GM18526 (cell line): Measurements from ENCODE around the gene IER3.

ENCODE experiments used
- POLR2A ChIP-seq: IDR thresholded peaks from 3 replicates; pipeline ENCODE4 v1.6.1; 2011; ENCODE audit not compliant: insufficient read length; ENCODE audit errors: extremely low read depth

IER3 gene

GRCh38 chr6:30721198-30722024 lies 22.9 kb downstream of the IER3 start:
- TF ChIP-seq POLR2A: peak; percentile 56

DNA sequence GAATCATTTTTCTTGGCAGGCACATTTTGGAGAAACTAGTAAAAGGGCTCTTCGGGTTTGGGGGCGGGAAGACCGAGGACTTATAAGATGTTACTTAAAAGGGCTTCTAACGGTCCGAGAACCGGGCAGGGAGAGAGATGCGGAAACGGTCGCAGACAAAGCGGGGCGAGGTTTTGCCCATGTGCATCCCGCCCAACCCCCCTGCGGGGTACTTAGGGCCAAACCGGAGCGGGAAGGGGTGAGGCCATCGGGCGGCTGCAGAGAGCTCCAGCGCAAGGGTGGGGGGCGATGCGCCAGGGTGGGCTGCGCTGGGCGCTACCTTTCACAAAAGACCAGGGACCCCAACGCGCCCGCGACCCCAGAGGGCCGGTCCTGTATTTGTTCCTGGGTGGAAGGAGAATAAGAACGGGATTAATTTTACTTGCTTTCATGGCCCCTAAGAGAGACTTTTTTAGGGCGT lies 23.6 kb downstream of the IER3 start:
- peak; percentile 24 for TF ChIP-seq POLR2A

- peak; percentile 97 for TF ChIP-seq POLR2A
Observed at GRCh38 chr6:30719791-30720737, 24.3 kb downstream of the IER3 start, which contains the start of gene TUBB. Gene TUBB, plus strand, starts transcription at chr6:30720352. Its CDS starts 155 bp downstream, at chr6:30720507.

- TF ChIP-seq POLR2A: no peak
Observed at GRCh38 chr6:30719356-30719755, 25.0 kb downstream of the IER3 start.

GRCh38 chr6:30717129-30717844 lies 27.1 kb downstream of the IER3 start, which contains the start of gene MDC1:
Gene MDC1, minus strand, starts transcription at chr6:30717281. Its CDS starts 2,106 bp downstream, at chr6:30715175.
- TF ChIP-seq POLR2A: peak; percentile 91

DNA sequence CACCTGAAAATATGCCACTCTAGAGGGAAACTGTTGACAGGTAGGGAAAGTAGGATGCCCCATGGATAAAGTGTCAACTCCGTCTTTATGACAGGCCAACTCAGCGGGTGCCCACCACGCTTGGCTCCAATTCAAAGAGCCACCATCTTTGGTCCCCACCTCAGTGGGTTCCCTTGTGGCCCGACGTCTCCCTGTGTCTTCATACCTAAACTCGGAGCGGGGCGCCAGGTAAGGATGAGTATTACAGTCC lies 27.5 kb downstream of the IER3 start:
- no peak for TF ChIP-seq POLR2A

DNA sequence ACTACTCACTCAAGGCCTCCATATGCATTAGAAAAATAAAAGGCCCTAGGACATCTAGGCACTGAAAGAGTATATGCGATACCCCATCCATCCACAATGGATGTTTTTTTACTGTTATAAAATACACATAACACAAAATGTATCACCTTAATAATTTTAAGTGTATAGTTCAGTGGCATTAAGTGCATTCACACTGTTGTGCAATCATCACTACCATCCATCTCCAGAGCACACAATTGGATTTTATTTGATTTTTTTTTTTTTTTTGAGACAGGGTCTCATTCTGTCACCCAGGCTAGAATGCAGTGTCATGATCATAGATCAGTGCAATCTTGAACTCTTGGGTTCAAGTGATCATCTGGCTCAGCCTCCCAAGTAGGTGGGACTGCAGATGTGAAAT lies 30.1 kb downstream of the IER3 start:
- TF ChIP-seq POLR2A: no peak

DNA sequence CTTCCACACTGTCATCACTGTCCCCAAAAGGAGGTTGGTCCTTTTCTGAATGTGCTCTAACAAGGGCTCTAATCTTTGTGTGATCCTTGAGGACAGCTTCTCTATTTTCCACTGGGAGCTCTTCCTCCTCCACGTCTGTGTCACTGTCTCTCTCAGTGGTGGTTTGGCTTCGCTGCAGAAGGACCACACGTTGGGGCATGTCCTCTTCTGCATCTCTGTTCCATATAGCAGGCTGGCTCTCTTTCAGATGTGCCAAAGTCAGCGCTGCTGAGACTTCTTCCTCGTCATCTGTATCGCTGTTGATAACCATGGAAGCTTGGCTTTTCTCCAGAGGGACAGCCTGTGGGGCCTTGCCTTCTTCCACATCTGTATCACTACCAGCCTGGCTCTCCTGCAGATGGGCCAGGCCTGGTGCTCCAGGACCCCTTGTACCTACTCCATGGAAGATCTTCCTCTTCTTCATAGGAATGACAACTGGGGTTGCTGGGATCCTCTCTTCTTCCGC lies 31.9 kb downstream of the IER3 start:
- TF ChIP-seq POLR2A: no peak

DNA sequence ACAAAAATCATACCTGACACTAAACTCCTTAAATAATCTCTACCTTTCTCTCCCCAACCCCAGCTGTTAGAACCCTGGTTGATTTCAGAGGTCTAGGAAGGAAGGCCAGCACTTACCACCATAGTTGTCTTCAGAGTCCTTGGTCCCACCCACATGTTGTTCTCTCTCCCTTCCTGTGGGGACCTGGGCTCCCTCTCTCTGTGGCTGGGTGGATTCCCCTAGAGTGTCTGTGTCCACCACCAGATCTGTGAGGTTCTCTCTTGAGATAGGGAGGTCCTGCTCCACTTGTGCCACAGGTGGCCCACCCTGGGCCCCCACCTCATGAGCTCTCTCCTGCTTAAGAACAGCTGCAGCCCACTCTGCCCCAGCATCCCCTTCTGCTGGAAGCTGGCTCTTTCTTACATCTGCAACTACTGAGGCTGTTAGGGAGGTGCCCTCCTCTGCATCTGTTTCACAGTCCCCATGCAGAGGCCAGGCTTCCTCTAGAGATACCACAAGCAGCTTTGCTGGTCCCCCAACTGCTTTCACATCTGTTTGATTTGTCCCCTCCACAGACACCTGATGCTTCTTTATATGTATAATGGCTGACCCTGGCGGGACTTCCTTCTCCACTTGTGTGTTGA lies 32.5 kb downstream of the IER3 start:
- TF ChIP-seq POLR2A: no peak

DNA sequence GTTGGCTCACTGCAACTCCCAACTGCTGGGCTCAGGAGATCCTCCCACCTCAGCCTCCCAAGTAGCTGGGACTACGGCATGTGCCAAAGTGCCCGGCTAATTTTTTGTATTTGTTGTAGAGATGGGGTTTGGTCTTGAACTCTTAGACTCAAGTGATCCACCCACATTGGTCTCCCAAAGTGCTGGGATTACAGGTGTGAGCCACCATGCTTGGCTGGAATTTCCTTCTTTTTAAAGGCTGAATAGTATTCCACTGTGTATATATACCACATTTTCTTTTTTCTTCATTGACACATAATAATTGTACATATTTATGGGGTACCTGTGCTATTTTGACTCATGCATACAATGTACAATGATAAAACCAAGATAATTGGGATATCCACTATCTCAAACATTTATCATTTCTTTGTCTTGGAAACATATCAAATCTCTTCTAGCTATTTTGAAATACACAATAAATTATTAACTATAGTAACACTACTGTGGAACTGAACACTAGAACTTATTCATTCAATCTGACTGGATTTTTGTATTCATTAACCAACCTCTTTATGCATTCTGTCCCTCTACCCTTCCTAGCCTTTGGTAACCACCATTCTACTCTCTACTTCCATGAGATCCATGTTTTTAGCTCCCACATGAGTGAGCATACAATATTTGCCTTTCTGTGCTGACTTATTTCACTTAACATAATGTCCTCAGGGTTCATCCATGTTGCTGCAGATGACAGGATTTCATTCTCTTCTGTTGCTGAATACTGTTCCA lies 35.1 kb downstream of the IER3 start:
- TF ChIP-seq POLR2A: no peak

DNA sequence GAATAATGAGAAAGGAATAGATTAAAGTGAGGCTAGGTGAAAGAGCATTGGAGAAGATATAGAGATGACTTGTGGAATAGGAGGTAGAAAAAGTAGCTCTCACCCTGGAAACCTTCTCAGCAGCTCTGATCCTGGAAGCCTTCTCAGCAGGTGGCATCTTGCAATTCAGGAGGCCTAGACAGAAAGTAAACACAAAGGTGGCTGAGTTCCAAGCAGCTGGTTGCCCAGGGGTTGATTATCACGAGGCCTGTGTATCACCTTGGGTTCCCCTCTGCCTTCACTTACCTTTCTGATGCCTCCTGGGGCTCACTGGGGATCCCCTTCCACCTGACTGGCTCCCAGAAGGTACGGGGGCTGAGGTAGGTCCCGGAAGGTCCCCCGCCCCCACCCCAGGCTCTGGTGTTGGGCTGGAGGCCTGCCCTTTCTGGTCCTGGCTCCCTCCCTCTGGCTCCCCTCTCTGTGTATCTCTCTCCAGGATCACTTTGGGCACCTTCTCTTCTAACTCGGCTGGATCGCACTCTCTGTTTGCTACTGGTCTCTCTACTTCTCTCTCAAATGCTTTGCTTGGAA lies 37.0 kb downstream of the IER3 start:
- no peak for TF ChIP-seq POLR2A

DNA sequence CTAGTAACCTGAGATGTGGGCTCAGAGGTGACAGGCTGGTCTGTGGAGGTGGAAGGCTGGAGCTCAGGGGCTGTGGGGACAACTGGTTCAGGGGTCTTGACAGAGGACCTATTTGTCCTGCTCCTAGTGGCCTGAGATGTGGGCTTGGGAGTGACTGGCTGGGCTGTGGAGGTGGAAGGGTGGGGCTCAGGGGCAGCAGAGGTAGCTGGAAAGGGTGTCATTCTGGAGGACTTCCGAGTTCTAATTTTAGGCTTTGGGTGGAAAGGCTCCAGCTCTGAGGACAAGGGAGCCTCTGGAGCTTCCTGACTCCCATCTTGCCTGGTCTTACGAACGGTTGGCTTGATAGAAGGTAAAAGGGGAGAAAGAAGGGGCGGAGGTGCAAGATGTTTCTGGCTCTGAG lies 38.7 kb downstream of the IER3 start:
- TF ChIP-seq POLR2A: no peak

GRCh38 chr6:30703821-30704220 lies 40.5 kb downstream of the IER3 start:
- TF ChIP-seq POLR2A: no peak

DNA sequence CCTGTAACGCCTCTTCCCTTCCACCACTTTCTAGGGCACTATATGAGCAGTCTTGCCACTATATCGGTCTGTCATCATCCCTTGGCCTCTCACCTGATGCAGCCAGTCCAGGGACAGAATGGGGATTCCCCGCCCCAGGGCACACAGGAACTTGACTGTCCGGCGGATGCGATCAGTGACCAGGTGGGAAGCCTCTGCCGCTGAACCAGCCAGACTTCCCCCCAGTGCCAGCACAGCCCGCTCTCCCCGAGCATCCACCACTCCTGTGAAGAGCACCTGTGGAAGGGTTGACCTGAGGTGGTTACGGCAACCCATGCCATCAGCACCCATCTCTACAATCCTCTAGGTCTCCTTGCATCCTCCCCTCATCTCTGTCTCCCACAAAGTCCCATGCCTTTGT lies 41.3 kb downstream of the IER3 start:
- no peak for TF ChIP-seq POLR2A

DNA sequence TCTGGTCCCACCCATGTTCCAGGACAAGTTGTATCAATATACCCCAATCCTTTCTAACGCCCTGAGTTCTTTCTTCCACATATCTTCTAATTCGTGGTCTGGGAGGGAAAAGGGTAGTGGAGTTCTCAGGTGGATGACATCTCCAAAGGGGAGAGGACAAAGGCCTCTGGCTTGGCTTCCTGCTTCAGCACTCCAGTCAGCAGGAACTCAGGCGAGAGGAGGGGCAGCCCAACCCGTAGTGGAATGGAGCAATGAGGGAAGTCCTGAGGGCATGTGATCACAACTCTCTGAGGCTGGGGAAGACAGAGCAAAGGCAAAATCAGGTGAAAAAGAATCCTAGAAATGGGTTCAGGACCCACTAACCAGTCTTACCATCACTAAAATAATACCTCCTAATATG lies 44.0 kb downstream of the IER3 start:
- no peak for TF ChIP-seq POLR2A
